CD4-positive, alpha-beta T cell (primary cell): Measurements from ENCODE around the gene LRRC75A. TPM values are rescaled to one million over a fixed set of nuclear protein-coding genes. Genes with fewer than 3 reads are reported as not detected.

Experiments
- ATAC-seq: fragments of 200-7000 bp; cut with Tn5 transposase; one replicate; pipeline ENCODE4 v1.10.0; 2022; ENCODE audit warnings: mild to moderate bottlenecking; ENCODE audit not compliant: poor library complexity
- CTCF ChIA-PET: fragments of 350-600 bp; sonication (Branson Sonifier 250); formaldehyde crosslinking; loops from one replicate; lab custom pipeline; 2021; ENCODE audit warnings: antibody characterized with exemption, inconsistent platforms; lab: Charles Lee
- POLR2A ChIA-PET: fragments of 350-600 bp; sonication (Branson Sonifier 250); formaldehyde crosslinking; loops from one replicate; lab custom pipeline; 2021; ENCODE audit warnings: antibody characterized with exemption, inconsistent platforms; lab: Charles Lee
- DNase-seq, 14 experiments: peaks; one replicate each; pipeline ENCODE4 v3.0.0-alpha.2; 2013 to 2020; ENCODE audit warnings: mixed read lengths in 2 of 14
- H3K27ac ChIP-seq, 2 donors: one replicate each; pipeline versions ENCODE4 v1.5.1 to v1.7.0; 2013; ENCODE audit warnings: low read length in 2 of 2, low read depth in 1 of 2, mild to moderate bottlenecking in 1 of 2
- H3K27me3 ChIP-seq, 2 experiments: 1 replicate in 1 of 2; 2 replicates in 1 of 2; pipeline versions ENCODE4 v1.6.1 to v1.7.0; 2013; ENCODE audit warnings: low read length in 2 of 2, control low read depth in 1 of 2, mild to moderate bottlenecking in 1 of 2, moderate library complexity in 1 of 2; ENCODE audit not compliant: insufficient read depth in 2 of 2, control insufficient read depth in 1 of 2
- H3K36me3 ChIP-seq: one replicate; pipeline ENCODE4 v1.6.1; 2013; ENCODE audit warnings: low read length, control low read depth; ENCODE audit not compliant: insufficient read depth
- H3K4me1 ChIP-seq: one replicate; pipeline ENCODE4 v1.6.1; 2013; ENCODE audit warnings: low read length, control low read depth; ENCODE audit not compliant: insufficient read depth
- H3K4me3 ChIP-seq: one replicate; pipeline ENCODE4 v1.5.1; 2013; ENCODE audit warnings: mild to moderate bottlenecking, low read length, moderate library complexity
- H3K9me3 ChIP-seq, 2 experiments: 1 replicate in 1 of 2; 2 replicates in 1 of 2; pipeline versions ENCODE4 v1.6.1 to v1.7.0; 2013; ENCODE audit warnings: low read length in 2 of 2, mild to moderate bottlenecking in 2 of 2, control low read depth in 1 of 2, moderate library complexity in 1 of 2; ENCODE audit not compliant: control insufficient read depth in 1 of 2, insufficient read depth in 1 of 2
- H3K27ac Mint-ChIP-seq: one replicate; pipeline ENCODE4 v1.8.0; 2020; ENCODE audit warnings: mixed read lengths
- H3K27me3 Mint-ChIP-seq: one replicate; pipeline ENCODE4 v1.8.0; 2021; ENCODE audit warnings: mixed read lengths
- H3K36me3 Mint-ChIP-seq: one replicate; pipeline ENCODE4 v1.8.0; 2021; ENCODE audit warnings: low read depth, mixed read lengths
- H3K4me1 Mint-ChIP-seq: one replicate; pipeline ENCODE4 v1.8.0; 2021; ENCODE audit warnings: low read depth, mixed read lengths
- H3K4me3 Mint-ChIP-seq: one replicate; pipeline ENCODE4 v1.8.0; 2020; ENCODE audit warnings: mild to moderate bottlenecking, mixed read lengths
- H3K9me3 Mint-ChIP-seq: one replicate; pipeline ENCODE4 v1.8.0; 2020; ENCODE audit warnings: mixed read lengths
- intact Hi-C, 2 experiments: fragments of 100-400 bp; cut with DNase I in 1 of 2; cut with micrococcal nuclease in 1 of 2; formaldehyde crosslinking; loops; one replicate each; pipeline versions ENCODE4 v1.15.1 to v1.9.0; 2023 to 2025; cut with DNase I, micrococcal nuclease
- total RNA-seq, 174 experiments: library from RNA in 2 of 174; stranded (reverse) in 2 of 174; gene quantifications; one replicate each; pipeline ENCODE4 v1.2.3 and lab custom pipeline; 2021 to 2026
- TF ChIP-seq, protein P1 (sequence below): fragments of 200-600 bp; IDR thresholded peaks from one replicate; pipeline ENCODE4 v1.8.0; 2022; ENCODE audit warnings: antibody characterized with exemption, mild to moderate bottlenecking

The LRRC75A gene
- total RNA-seq, 2 experiments from 2014 or later, result 1.5 to 1.9 TPM

DNA sequence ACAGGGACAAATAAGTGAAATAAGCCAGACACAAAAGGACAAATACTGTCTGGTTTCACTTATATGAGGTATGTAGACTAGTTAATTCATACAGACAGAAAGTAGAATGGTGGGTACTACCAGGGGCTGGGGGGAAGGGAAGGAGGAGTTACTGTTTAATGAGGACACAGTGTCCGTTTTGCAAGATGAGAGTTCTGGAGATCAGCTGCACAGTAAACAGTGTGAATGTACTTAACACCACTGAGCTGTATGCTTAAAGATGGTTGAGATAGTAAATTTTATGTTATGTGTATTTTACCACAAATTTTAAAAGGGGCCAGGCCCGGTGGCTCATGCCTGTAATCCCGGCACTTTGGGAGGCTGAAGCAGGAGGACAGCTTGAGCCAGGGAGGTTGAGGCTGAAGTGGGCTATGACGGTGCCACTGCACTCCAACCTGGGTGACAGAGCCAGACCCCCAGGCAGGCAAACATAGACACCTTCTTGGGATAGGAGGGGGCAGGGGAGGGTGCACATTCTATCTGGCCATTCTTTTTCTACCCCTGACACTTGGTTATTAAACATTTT, 23.5 kb downstream of the LRRC75A start:
- H3K36me3 ChIP-seq, result no peaks in the 10 kb centered on the region
- POLR2A ChIA-PET, result no interaction called here
- H3K4me1 Mint-ChIP-seq, result no peaks in the 10 kb centered on the region
- no peaks in the 10 kb centered on the region for H3K9me3 ChIP-seq
- no peak overlapping the region for H3K27ac ChIP-seq
- no peak overlapping the region for H3K4me3 Mint-ChIP-seq
- CTCF ChIA-PET, result no interaction called here
- no peak overlapping the region for H3K4me3 ChIP-seq
- intact Hi-C loops, result no loop called here
- no peaks in the 10 kb centered on the region for H3K4me1 ChIP-seq
- ATAC-seq (no peak), DNase-seq (no peak)
- TF ChIP-seq, protein P1, sequence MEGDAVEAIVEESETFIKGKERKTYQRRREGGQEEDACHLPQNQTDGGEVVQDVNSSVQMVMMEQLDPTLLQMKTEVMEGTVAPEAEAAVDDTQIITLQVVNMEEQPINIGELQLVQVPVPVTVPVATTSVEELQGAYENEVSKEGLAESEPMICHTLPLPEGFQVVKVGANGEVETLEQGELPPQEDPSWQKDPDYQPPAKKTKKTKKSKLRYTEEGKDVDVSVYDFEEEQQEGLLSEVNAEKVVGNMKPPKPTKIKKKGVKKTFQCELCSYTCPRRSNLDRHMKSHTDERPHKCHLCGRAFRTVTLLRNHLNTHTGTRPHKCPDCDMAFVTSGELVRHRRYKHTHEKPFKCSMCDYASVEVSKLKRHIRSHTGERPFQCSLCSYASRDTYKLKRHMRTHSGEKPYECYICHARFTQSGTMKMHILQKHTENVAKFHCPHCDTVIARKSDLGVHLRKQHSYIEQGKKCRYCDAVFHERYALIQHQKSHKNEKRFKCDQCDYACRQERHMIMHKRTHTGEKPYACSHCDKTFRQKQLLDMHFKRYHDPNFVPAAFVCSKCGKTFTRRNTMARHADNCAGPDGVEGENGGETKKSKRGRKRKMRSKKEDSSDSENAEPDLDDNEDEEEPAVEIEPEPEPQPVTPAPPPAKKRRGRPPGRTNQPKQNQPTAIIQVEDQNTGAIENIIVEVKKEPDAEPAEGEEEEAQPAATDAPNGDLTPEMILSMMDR, result no peak
- H3K36me3 Mint-ChIP-seq, result no peaks in the 10 kb centered on the region
- H3K27me3 ChIP-seq, result no peaks in the 10 kb centered on the region
- no peaks in the 10 kb centered on the region for H3K9me3 Mint-ChIP-seq
- H3K27ac Mint-ChIP-seq, result no peak overlapping the region
- no peaks in the 10 kb centered on the region for H3K27me3 Mint-ChIP-seq

DNA sequence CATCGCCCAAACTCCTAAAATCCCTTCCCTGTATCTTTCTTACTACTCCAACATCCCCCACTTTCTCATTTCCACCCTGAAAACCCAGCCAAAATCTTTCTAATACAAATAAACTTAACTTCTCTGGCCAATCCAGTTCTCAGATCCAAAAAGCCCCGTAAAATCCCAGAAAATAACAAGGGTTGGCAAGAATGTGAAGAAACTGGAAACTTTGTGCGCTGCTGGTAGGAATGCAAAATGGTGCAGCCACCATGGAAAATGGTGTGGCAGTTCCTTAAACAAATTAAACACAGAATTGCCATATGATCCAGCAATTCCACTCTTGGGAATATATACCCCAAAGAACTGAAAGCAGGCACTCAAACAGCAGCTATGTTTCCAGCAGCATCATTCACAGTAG, 24.1 kb downstream of the LRRC75A start:
- ChIA-PET POLR2A (no interaction called here), CTCF (no interaction called here)
- no peaks in the 10 kb centered on the region for H3K4me1 ChIP-seq
- intact Hi-C loops, result no loop called here
- Mint-ChIP-seq H3K36me3 (no peaks in the 10 kb centered on the region), H3K9me3 (no peaks in the 10 kb centered on the region), H3K27me3 (no peaks in the 10 kb centered on the region), H3K27ac (no peak overlapping the region), H3K4me3 (no peak overlapping the region), H3K4me1 (no peaks in the 10 kb centered on the region)
- ATAC-seq (no peak), DNase-seq (no peak)
- H3K4me3 ChIP-seq, result no peak overlapping the region
- no peaks in the 10 kb centered on the region for H3K27me3 ChIP-seq
- no peak overlapping the region for H3K27ac ChIP-seq
- no peaks in the 10 kb centered on the region for H3K36me3 ChIP-seq
- TF ChIP-seq, protein P1, result no peak
- no peaks in the 10 kb centered on the region for H3K9me3 ChIP-seq

DNA sequence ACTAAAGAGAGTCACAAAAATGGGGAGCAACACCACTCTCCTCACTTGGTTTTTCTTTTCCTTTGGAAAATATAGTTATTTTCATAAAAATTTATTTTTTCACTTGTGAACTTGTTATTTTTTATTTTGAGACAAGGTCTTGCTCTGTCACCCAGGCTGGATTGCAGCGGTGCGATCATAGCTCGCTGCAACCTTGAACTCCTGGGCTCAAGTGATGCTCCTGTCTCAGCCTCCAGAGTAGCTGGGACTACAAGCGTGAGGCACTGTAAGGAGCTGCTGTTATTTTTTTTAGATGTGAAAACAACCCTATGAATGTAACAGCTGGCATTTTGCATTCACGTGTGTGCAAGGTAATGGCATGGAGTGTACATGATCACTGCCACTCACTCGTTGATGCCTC, 24.9 kb downstream of the LRRC75A start:
- Mint-ChIP-seq H3K27me3 (no peaks in the 10 kb centered on the region), H3K4me3 (no peak overlapping the region), H3K27ac (no peak overlapping the region), H3K4me1 (no peaks in the 10 kb centered on the region), H3K9me3 (no peaks in the 10 kb centered on the region), H3K36me3 (no peaks in the 10 kb centered on the region)
- Histone ChIP-seq H3K4me1 (no peaks in the 10 kb centered on the region), H3K36me3 (no peaks in the 10 kb centered on the region), H3K4me3 (no peak overlapping the region), H3K9me3 (no peaks in the 10 kb centered on the region), H3K27me3 (no peaks in the 10 kb centered on the region), H3K27ac (no peak overlapping the region)
- POLR2A ChIA-PET, result no interaction called here
- DNase-seq, result no peak
- TF ChIP-seq, protein P1, result no peak
- intact Hi-C loops, result no loop called here
- CTCF ChIA-PET, result no interaction called here
- ATAC-seq, result no peak
